Choroid plexus epithelial cell (primary cell): Measurements from ENCODE around the gene SUMO2.
"Not testable (repeated sequence)": the region's sequence is repeated elsewhere in the genome, so short reads cannot be mapped to it uniquely, and the experiment has no call there.

Experiments used
- DNase-seq: peaks from one replicate; pipeline ENCODE4 v3.0.0-alpha.2; 2010; ENCODE audit warnings: low read depth
- H3K4me3 ChIP-seq: 2 replicates; pipeline ENCODE4 v1.5.1; 2011; ENCODE audit warnings: low read depth, mild to moderate bottlenecking, control low read depth, low read length, moderate library complexity
- CTCF ChIP-seq: conservative IDR thresholded peaks from 2 replicates; pipeline ENCODE4 v1.5.1; 2011; ENCODE audit warnings: low read depth, mild to moderate bottlenecking, control low read depth, inconsistent platforms, low read length, moderate library complexity

SUMO2 gene

DNA sequence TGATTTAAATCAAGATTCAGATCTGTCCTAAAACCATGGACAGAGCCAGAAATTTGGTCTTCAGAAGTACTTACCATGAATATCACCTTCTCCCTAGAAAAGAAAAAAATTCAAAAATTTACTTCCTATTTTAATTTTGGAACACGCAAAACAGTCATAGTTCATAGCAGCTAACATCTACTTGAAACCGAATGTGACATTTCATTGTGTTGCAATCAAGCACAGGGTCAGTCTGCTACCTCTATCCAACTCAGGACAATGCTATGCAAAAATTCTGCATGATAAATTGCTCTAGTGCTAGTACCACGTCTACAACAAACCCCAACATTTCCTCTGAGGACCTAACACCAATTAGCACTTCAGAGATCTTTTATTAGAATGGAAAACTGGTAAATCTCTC, 36.2 kb downstream of the SUMO2 start:
- H3K4me3 ChIP-seq = no peak overlapping the region
- TF ChIP-seq CTCF = no peak
- DNase-seq = peak; percentile 60

DNA sequence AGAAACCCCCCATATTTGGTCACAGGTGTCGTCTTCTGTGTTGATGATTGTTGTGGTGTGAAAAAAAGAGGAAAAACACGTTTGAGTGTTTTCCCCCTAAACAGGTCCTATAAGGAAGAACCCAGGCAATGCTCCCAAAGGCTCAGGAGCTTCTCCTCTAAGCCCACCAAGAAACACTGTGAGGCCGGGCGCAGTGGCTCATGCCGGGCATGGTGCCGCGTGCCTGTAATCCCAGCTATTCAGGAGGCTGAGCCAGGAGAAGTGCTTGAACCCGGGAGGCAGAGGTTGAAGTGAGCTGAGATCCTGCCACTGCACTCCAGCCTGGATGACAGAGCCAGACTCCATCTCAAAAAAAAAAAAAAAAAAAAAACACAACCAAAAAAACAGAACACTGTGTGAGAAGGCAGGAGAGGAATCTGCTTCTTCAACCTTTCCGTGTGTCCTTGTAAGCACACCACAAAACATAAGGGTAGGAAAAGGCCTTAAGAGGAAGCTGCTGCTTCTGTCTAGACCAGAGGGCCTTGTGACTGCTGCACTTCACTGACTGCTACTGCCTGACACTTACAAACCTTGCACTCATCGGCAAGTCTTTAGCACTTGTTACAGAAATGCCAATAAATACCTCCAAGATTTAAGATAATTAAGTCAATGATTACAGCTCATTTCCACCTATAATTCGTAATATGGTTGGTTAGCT, 37.8 kb downstream of the SUMO2 start:
- DNase-seq = no peak
- H3K4me3 ChIP-seq = no peak overlapping the region
- TF ChIP-seq CTCF = no peak

- TF ChIP-seq CTCF = no peak
- no peak for DNase-seq
Observed at GRCh38 chr17:75142236-75142971, 40.4 kb downstream of the SUMO2 start.

DNA sequence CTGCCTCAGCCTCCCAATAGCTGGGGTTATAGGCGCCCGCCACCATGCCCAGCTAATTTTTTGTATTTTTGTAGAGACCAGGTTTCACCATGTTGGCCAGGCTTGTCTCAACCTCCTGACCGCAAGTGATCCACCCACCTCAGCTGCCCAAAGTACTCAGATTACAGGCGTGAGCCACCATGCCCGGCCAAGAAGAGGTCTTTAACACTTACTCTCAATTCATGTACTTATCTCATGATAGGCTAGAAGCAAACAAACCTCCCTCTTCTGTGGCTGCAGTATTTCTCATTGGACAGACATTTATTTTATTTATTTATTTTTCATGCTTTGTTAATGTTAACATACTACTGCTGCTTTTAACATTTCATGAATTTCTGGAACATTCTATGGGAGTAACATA, 44.2 kb downstream of the SUMO2 start:
- no peak for TF ChIP-seq CTCF
- H3K4me3 ChIP-seq = no peak overlapping the region
- DNase-seq = no peak

More at GRCh38 chr17:75142236-75142971, 40.4 kb downstream of the SUMO2 start:
- no peak overlapping the region for H3K4me3 ChIP-seq

DNA sequence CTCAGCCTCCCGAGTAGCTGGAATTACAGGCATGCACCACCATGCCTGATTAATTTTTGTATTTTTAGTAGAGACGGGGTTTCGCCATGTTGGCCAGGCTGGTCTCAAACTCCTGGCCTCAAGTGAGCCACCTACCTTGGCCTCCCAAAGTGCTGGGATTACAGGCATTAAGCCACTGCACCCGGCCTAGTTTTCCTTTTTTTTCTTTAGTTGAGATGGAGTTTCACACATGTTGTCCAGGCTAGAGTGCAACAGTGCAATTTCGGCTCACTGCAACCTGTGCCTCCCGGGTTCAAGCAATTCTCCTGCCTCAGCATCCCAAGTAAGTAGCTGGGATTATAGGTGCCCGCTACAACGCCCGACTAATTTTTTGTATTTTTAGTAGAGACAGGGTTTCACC, 45.0 kb downstream of the SUMO2 start:
- not testable (repeated sequence) for H3K4me3 ChIP-seq, DNase-seq

DNA sequence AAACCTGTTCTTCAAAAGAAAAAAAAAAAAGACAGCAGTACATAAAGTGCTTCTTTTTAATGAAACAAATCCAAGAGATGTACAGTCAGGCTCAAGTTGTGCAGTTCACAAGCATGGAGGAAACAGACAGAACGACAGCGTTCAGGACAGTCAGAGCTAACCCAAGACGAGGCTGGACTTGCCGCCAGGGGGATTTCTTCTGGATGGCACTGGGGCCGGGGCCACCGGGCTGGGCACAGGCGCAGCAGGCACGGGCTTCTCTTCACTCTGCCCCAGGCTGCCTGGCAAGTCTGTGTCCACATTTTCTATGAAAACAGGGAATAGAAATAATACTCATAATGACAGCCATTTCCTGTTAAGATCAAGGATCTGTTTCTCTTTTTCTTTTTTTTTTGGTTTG, 46.8 kb downstream of the SUMO2 start:
- TF ChIP-seq CTCF = no peak
- H3K4me3 ChIP-seq = no peak overlapping the region
- no peak for DNase-seq

DNA sequence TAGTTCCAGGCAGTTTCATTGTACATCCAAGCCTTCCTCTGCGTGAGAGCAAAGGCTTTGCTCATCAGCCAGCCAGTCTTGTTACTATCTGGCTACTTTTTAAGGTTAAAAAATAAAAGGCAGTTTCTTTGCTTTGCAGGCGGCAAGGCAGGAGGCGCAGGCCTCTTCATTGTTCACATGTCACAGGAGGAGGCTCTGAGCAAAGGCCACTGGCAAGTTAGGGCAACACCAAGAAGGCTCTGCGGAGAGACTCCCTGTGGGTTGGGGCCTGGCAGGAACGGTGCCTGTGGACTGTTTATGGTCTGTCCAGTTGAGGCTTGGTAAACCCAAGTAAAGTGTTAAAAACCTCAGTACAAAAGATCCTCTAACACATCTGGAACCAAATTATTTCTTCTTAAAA, 47.3 kb downstream of the SUMO2 start:
- no peak for TF ChIP-seq CTCF
- DNase-seq = no peak
- no peak overlapping the region for H3K4me3 ChIP-seq

GRCh38 chr17:75133607-75134347, 49.0 kb downstream of the SUMO2 start:
- not testable (repeated sequence) for H3K4me3 ChIP-seq, DNase-seq
